ENCODE data around the gene CDH16.
A peak's percentile ranks its signal among the peaks of the same experiment; 100 is the strongest.

CDH16 gene

GRCh38 chr16:66928702-66929388, 10.2 kb upstream of the CDH16 start:
- DNase-seq (ENCODE audit: low spot score in 2 of 2) = peak in 1 of 2 experiments; percentile 63
- peaks cover 5% of the 10 kb centered on the region for H3K4me1 ChIP-seq
- H3K9me3 ChIP-seq = no peaks in the 10 kb centered on the region
- H3K27me3 ChIP-seq (ENCODE audit: low read depth) = peaks cover 10% of the 10 kb centered on the region
- H3K36me3 ChIP-seq (replicated peaks) = no peaks in the 10 kb centered on the region; the same call in 1 of the 2 replicates
- in situ Hi-C loops (cut with MboI; ENCODE audit: low sequenced_read_pairs) = no loop called here
- H3K4me3 ChIP-seq = no peak overlapping the region

- no peak for DNase-seq (ENCODE audit: low spot score in 2 of 2)
- Histone ChIP-seq H3K9me3 (no peaks in the 10 kb centered on the region), H3K36me3 (replicated peaks) (no peaks in the 10 kb centered on the region; the same call in 1 of the 2 replicates), H3K4me1 (no peaks in the 10 kb centered on the region; the same call in 1 of the 2 replicates), H3K27me3 (ENCODE audit: low read depth) (peaks cover 10% of the 10 kb centered on the region), H3K4me3 (no peak overlapping the region)
- in situ Hi-C loops (cut with MboI; ENCODE audit: low sequenced_read_pairs) = no loop called here
Measured at GRCh38 chr16:66927918-66928649, 9.4 kb upstream of the CDH16 start.

GRCh38 chr16:66926961-66927436, 8.3 kb upstream of the CDH16 start:
- in situ Hi-C loops (cut with MboI; ENCODE audit: low sequenced_read_pairs) = no loop called here
- Histone ChIP-seq H3K9me3 (no peaks in the 10 kb centered on the region), H3K4me3 (no peak overlapping the region), H3K27me3 (ENCODE audit: low read depth) (peaks cover 10% of the 10 kb centered on the region), H3K36me3 (replicated peaks) (no peaks in the 10 kb centered on the region; the same call in 1 of the 2 replicates), H3K4me1 (no peaks in the 10 kb centered on the region; the same call in 1 of the 2 replicates)
- DNase-seq (ENCODE audit: low spot score in 2 of 2) = peak in 1 of 2 experiments; percentile 30

- Histone ChIP-seq H3K4me1 (no peaks in the 10 kb centered on the region; the same call in 1 of the 2 replicates), H3K36me3 (replicated peaks) (no peaks in the 10 kb centered on the region), H3K4me3 (no peak overlapping the region), H3K27me3 (ENCODE audit: low read depth) (peaks cover 10% of the 10 kb centered on the region), H3K9me3 (no peaks in the 10 kb centered on the region)
- DNase-seq (ENCODE audit: low spot score in 2 of 2) = no peak
- in situ Hi-C loops (cut with MboI; ENCODE audit: low sequenced_read_pairs) = no loop called here
Measured at GRCh38 chr16:66926171-66926947, 7.7 kb upstream of the CDH16 start.

- peak within 1 kb of the TSS; percentile 24 for H3K4me3 ChIP-seq
- H3K9me3 ChIP-seq = no peaks in the 10 kb centered on the region
Measured at GRCh38 chr16:66925322-66925840, 6.7 kb upstream of the CDH16 start, which contains the start of gene RRAD. Gene RRAD, minus strand, starts transcription at chr16:66925535. Its CDS starts 356 bp downstream, at chr16:66925179.

GRCh38 chr16:66924527-66925321, 6.0 kb upstream of the CDH16 start:
- no peaks in the 10 kb centered on the region; the same call in 1 of the 2 replicates for H3K4me1 ChIP-seq
- no peaks in the 10 kb centered on the region for H3K9me3 ChIP-seq
- H3K4me3 ChIP-seq = peak overlapping the region; percentile 24
- in situ Hi-C loops (cut with MboI; ENCODE audit: low sequenced_read_pairs) = no loop called here
- H3K36me3 ChIP-seq (replicated peaks) = no peaks in the 10 kb centered on the region
- DNase-seq (ENCODE audit: low spot score in 2 of 2) = peak; percentile 27 to 69
- peaks cover 12% of the 10 kb centered on the region for H3K27me3 ChIP-seq (ENCODE audit: low read depth)

More at GRCh38 chr16:66925322-66925840, 6.7 kb upstream of the CDH16 start, which contains the start of gene RRAD:
- H3K27me3 ChIP-seq (ENCODE audit: low read depth) = peaks cover 10% of the 10 kb centered on the region
- no peaks in the 10 kb centered on the region; the same call in 1 of the 2 replicates for H3K4me1 ChIP-seq
- H3K36me3 ChIP-seq (replicated peaks) = no peaks in the 10 kb centered on the region
- in situ Hi-C loops (cut with MboI; ENCODE audit: low sequenced_read_pairs) = no loop called here
- DNase-seq (ENCODE audit: low spot score in 2 of 2) = peak in 1 of 2 experiments; percentile 28

GRCh38 chr16:66923866-66924265, 5.2 kb upstream of the CDH16 start:
- Histone ChIP-seq H3K4me1 (no peaks in the 10 kb centered on the region; the same call in 1 of the 2 replicates), H3K9me3 (no peaks in the 10 kb centered on the region), H3K4me3 (no peak overlapping the region), H3K36me3 (replicated peaks) (no peaks in the 10 kb centered on the region), H3K27me3 (ENCODE audit: low read depth) (peaks cover 12% of the 10 kb centered on the region)
- DNase-seq (ENCODE audit: low spot score in 2 of 2) = no peak
- in situ Hi-C loops (cut with MboI; ENCODE audit: low sequenced_read_pairs) = no loop called here

GRCh38 chr16:66923247-66923731, 4.6 kb upstream of the CDH16 start:
- H3K9me3 ChIP-seq = no peaks in the 10 kb centered on the region
- H3K36me3 ChIP-seq (replicated peaks) = no peaks in the 10 kb centered on the region
- in situ Hi-C loops (cut with MboI; ENCODE audit: low sequenced_read_pairs) = no loop called here
- H3K4me3 ChIP-seq = no peak overlapping the region
- H3K4me1 ChIP-seq = no peaks in the 10 kb centered on the region; the same call in 1 of the 2 replicates
- H3K27me3 ChIP-seq (ENCODE audit: low read depth) = peaks cover 12% of the 10 kb centered on the region
- no peak for DNase-seq (ENCODE audit: low spot score in 2 of 2)

GRCh38 chr16:66921729-66922450, 3.2 kb upstream of the CDH16 start:
- no peaks in the 10 kb centered on the region for H3K36me3 ChIP-seq (replicated peaks)
- H3K4me1 ChIP-seq = no peaks in the 10 kb centered on the region; the same call in 1 of the 2 replicates
- in situ Hi-C loops (cut with MboI; ENCODE audit: low sequenced_read_pairs) = no loop called here
- DNase-seq (ENCODE audit: low spot score in 2 of 2) = no peak
- peaks cover 12% of the 10 kb centered on the region for H3K27me3 ChIP-seq (ENCODE audit: low read depth)
- no peak overlapping the region for H3K4me3 ChIP-seq
- no peaks in the 10 kb centered on the region for H3K9me3 ChIP-seq

GRCh38 chr16:66920924-66921680, 2.4 kb upstream of the CDH16 start:
- H3K4me3 ChIP-seq = no peak overlapping the region
- DNase-seq (ENCODE audit: low spot score in 2 of 2) = no peak
- H3K36me3 ChIP-seq (replicated peaks) = no peaks in the 10 kb centered on the region
- no peaks in the 10 kb centered on the region for H3K9me3 ChIP-seq
- no peaks in the 10 kb centered on the region; the same call in 1 of the 2 replicates for H3K4me1 ChIP-seq
- in situ Hi-C loops (cut with MboI; ENCODE audit: low sequenced_read_pairs) = no loop called here
- peaks cover 12% of the 10 kb centered on the region for H3K27me3 ChIP-seq (ENCODE audit: low read depth)

GRCh38 chr16:66920299-66920590, 1.6 kb upstream of the CDH16 start:
- H3K36me3 ChIP-seq (replicated peaks) = no peaks in the 10 kb centered on the region
- in situ Hi-C loops (cut with MboI; ENCODE audit: low sequenced_read_pairs) = no loop called here
- DNase-seq (ENCODE audit: low spot score in 2 of 2) = no peak
- H3K4me1 ChIP-seq = no peaks in the 10 kb centered on the region; the same call in 1 of the 2 replicates
- H3K27me3 ChIP-seq (ENCODE audit: low read depth) = peaks cover 10% of the 10 kb centered on the region
- no peak overlapping the region for H3K4me3 ChIP-seq
- H3K9me3 ChIP-seq = no peaks in the 10 kb centered on the region
